Tibial artery (tissue), 4 donors: ENCODE results near the gene TMUB2.
"Not testable (repeated sequence)": the region's sequence is repeated elsewhere in the genome, so short reads cannot be mapped to it uniquely, and the experiment has no call there.

Source experiments
- DNase-seq, 2 donors: peaks; one replicate each; pipeline ENCODE4 v3.0.0-alpha.2; 2019
- H3K27ac ChIP-seq, 2 donors: fragments of 200-600 bp; sonication (generic) in 1 of 2; 1 replicate in 1 of 2; 2 replicates in 1 of 2; pipeline ENCODE4 v1.5.1; 2018 to 2019; ENCODE audit warnings: mild to moderate bottlenecking in 1 of 2
- H3K27me3 ChIP-seq, 2 donors: fragments of 200-600 bp; sonication (generic) in 1 of 2; one replicate each; pipeline versions ENCODE4 v1.5.1 to v1.6.0; 2016 to 2019
- H3K36me3 ChIP-seq, 3 donors: fragments of 200-600 bp; sonication (generic) in 2 of 3; one replicate each; pipeline ENCODE4 v1.5.1; 2016 to 2019; ENCODE audit warnings: mild to moderate bottlenecking in 2 of 3
- H3K4me1 ChIP-seq, 4 donors: fragments of 200-600 bp; sonication (generic) in 2 of 4; 1 replicate in 3 of 4; 2 replicates in 1 of 4; pipeline ENCODE4 v1.5.1; 2016 to 2019
- H3K4me3 ChIP-seq, 2 donors: fragments of 200-600 bp; sonication (generic) in 1 of 2; 1 replicate in 1 of 2; 2 replicates in 1 of 2; pipeline ENCODE4 v1.5.1; 2018 to 2019; ENCODE audit warnings: mild to moderate bottlenecking in 2 of 2
- H3K9me3 ChIP-seq, 3 donors: fragments of 200-600 bp; sonication (generic) in 1 of 3; one replicate each; pipeline ENCODE4 v1.5.1; 2016 to 2019
- intact Hi-C: fragments of 100-400 bp; cut with DNase I; formaldehyde crosslinking; loops from one replicate; pipeline ENCODE4 v1.15.0; 2023; ENCODE audit warnings: low total_unique reads
- TF ChIP-seq, protein P1 (sequence below), 2 experiments: fragments of 200-600 bp in 1 of 2; fragments of 450-650 bp in 1 of 2; IDR thresholded peaks; one replicate each; pipeline ENCODE4 v1.5.1; 2017 to 2019; ENCODE audit warnings: antibody characterized with exemption in 2 of 2, mild to moderate bottlenecking in 1 of 2, moderate library complexity in 1 of 2

TMUB2 gene

DNA sequence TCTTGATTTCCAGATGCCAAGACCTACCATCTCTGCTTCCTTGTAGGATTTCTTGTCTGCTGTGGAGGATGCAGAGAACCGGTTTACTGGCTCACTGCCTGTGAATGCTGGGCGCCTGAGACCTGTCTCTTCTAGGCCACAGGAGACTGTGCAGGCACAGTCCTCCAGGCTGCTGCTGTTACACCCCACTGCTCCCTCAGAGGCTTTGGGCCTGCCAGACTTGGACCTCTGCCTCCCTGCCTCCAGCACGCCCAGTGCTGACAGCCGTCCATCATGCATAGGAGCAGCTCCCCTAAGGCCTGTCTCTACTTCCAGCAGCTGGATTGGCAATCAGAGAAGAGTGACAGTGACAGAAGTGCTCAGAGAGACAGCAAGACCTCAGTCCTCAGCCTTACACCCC, 39.0 kb upstream of the TMUB2 start:
- no peaks in the 10 kb centered on the region for H3K27me3 ChIP-seq
- intact Hi-C loops: no loop called here
- DNase-seq: no peak
- H3K4me1 ChIP-seq: no peaks in the 10 kb centered on the region
- H3K27ac ChIP-seq: no peak overlapping the region
- TF ChIP-seq, protein P1, sequence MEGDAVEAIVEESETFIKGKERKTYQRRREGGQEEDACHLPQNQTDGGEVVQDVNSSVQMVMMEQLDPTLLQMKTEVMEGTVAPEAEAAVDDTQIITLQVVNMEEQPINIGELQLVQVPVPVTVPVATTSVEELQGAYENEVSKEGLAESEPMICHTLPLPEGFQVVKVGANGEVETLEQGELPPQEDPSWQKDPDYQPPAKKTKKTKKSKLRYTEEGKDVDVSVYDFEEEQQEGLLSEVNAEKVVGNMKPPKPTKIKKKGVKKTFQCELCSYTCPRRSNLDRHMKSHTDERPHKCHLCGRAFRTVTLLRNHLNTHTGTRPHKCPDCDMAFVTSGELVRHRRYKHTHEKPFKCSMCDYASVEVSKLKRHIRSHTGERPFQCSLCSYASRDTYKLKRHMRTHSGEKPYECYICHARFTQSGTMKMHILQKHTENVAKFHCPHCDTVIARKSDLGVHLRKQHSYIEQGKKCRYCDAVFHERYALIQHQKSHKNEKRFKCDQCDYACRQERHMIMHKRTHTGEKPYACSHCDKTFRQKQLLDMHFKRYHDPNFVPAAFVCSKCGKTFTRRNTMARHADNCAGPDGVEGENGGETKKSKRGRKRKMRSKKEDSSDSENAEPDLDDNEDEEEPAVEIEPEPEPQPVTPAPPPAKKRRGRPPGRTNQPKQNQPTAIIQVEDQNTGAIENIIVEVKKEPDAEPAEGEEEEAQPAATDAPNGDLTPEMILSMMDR (IDR thresholded peaks at IDR 0.05): no peak
- H3K9me3 ChIP-seq: no peaks in the 10 kb centered on the region
- H3K36me3 ChIP-seq: no peaks in the 10 kb centered on the region
- no peak overlapping the region for H3K4me3 ChIP-seq

DNA sequence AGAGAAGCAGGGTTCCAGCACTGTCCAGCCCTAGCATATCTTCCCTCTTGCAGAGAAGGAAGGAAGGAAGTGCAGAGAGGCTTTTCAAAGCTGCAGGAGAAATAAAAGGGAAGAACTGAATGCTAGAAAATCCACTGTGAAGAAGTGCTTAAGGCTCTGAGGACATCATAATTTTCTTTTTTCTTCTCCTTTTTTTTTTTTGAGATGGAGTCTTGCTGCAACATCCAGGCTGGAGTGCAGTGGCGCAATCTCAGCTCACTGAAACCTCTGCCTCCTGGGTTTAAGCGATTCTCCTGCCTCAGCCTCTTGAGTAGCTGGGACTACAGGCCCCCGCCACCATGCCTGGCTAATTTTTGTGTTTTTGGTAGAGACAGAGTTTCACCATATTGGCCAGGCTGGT, 37.7 kb upstream of the TMUB2 start:
- H3K4me3 ChIP-seq, intact Hi-C loops, H3K4me1 ChIP-seq: not testable (repeated sequence)

DNA sequence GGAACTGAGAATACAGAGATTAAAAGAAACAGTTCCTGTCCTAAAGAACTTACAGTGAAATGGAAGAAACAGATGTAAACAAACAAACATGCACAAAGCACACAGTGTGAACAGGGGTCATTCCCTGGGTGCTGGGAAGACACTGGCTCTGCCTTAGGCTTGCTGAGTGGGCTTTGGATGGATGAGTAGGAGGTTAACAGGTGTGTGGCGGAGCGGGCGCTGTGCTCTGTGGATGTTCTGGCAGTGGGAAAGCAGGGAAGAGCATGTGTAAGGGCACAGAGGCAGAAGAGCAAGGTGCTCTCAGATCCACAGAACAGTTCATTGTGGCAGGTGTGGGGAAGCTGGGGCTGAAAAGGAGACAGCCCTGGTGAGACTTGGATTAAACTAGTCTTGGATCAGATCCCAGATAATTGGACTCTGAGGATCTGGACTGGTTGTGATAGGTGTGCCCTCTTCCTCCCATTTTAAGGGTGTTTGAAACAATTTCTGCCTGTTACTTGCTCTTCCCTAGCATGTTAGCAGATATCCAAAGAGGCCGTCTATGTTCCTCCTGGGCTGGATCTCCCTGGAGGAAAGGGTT, 36.9 kb upstream of the TMUB2 start:
- no peak overlapping the region for H3K27ac ChIP-seq
- TF ChIP-seq, protein P1 (IDR thresholded peaks at IDR 0.05): no peak

More for the DNA sequence above, 37.7 kb upstream of the TMUB2 start:
- not testable (repeated sequence) for H3K27ac ChIP-seq, DNase-seq, H3K27me3 ChIP-seq, H3K9me3 ChIP-seq, H3K36me3 ChIP-seq

DNA sequence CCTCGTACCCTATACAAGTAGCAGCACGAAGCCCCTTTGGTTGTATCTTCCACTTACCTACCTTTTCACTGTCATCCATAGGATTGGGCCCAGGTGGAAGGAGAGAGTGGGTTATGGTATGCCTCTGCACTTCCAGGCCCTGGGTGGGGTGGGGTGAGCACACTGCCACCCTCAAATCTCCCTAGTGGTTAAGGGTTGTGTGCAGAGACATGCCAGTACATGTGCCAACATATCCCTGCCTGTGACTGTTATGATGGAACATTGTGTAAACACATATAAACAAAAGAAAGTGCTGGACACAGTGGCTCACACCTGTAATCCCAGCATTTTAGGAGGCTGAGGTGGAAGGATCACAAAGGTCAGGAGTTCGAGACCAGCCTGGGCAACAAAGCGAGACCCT, 33.9 kb upstream of the TMUB2 start:
- H3K4me1 ChIP-seq: no peaks in the 10 kb centered on the region
- no peak overlapping the region for H3K4me3 ChIP-seq
- H3K27ac ChIP-seq: no peak overlapping the region
- no peaks in the 10 kb centered on the region for H3K9me3 ChIP-seq
- no peaks in the 10 kb centered on the region for H3K27me3 ChIP-seq
- TF ChIP-seq, protein P1 (IDR thresholded peaks at IDR 0.05): no peak
- no peak for DNase-seq
- intact Hi-C loops: loop anchor here (10.0 kb wide), 1 partner anchor 198 kb away; the partner anchor contains the start of gene PYY
- H3K36me3 ChIP-seq: no peaks in the 10 kb centered on the region

More for the DNA sequence above, 36.9 kb upstream of the TMUB2 start:
- DNase-seq: no peak
- Histone ChIP-seq H3K9me3 (no peaks in the 10 kb centered on the region), H3K27me3 (no peaks in the 10 kb centered on the region), H3K36me3 (no peaks in the 10 kb centered on the region), H3K4me1 (no peaks in the 10 kb centered on the region), H3K4me3 (no peak overlapping the region)
- intact Hi-C loops: loop anchor here (10.0 kb wide), 1 partner anchor 195 kb away; the partner anchor contains the start of gene PYY

DNA sequence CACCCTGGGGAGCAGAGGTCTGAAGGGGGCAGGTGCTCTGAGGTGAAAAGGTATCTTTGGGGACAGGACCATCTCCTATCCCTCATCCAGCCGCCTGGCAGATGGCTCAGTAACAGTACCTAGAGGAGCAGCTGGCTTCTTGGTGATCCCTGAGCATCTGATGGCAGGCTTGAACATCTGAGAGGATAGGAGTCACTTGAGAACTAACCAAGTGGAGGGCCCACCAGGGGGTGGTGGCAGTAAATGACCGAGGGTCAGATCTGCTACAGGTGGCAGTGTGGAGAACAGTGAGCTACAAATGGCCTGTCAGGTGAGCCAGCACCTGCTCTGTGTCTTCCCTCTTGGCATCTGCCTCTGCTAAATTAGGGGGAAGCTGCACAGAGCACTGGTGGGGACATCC, 31.3 kb upstream of the TMUB2 start:
- intact Hi-C loops: loop anchor here (10.0 kb wide), 1 partner anchor 201 kb away; the partner anchor contains the start of gene PYY
- H3K4me3 ChIP-seq: no peak overlapping the region
- no peaks in the 10 kb centered on the region for H3K27me3 ChIP-seq
- H3K27ac ChIP-seq: no peak overlapping the region
- no peaks in the 10 kb centered on the region for H3K9me3 ChIP-seq
- H3K36me3 ChIP-seq: no peaks in the 10 kb centered on the region
- no peak for DNase-seq
- TF ChIP-seq, protein P1 (IDR thresholded peaks at IDR 0.05): no peak
- no peaks in the 10 kb centered on the region for H3K4me1 ChIP-seq

DNA sequence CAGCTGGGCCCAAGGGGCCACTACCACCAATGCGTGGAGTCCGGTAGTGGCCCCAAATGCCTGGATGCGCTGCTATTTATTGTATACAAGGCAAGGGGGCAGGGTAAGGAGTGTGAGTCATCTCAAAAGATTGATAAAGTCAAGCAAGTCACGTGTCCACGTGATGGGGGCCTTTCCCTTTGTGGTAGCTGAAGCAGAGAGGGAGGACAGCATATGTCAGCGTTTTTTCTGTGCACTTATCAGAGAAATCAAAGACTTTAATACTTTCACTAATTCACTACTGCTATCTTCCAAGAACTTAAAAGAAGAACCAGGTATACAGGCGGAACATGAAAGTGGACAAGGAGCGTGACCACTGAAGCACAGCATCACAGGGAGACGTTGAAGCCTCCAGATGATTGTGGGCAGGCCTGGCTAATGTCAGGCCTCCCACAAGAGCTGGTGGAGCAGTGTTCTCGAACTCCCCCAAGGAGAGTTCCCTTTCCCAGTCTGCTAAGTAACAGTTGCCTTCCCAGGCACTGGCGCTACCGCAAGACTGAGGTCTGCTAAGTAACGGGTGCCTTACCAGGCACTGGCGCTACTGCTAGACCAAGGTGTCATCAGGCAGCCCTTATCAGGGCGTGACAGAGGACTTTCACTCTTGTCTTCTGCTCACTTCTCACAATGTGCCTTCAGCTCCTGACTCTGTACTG, 27.1 kb upstream of the TMUB2 start:
- TF ChIP-seq, protein P1 (IDR thresholded peaks at IDR 0.05): no peak
- DNase-seq: no peak
- intact Hi-C loops: loop anchor here (10.0 kb wide), 1 partner anchor 205 kb away; the partner anchor contains the start of gene PYY
- H3K9me3 ChIP-seq: no peaks in the 10 kb centered on the region
- H3K4me3 ChIP-seq: no peak overlapping the region
- no peak overlapping the region for H3K27ac ChIP-seq
- H3K36me3 ChIP-seq: no peaks in the 10 kb centered on the region
- H3K27me3 ChIP-seq: no peaks in the 10 kb centered on the region
- H3K4me1 ChIP-seq: no peaks in the 10 kb centered on the region
